NCI-H146 treated with DMSO at 0.1 percent for 48 hours (cell line): Measurements from ENCODE around the gene AFF3.
A peak's percentile ranks its signal among the peaks of the same experiment; 100 is the strongest.

ENCODE experiments used
- DNase-seq: peaks from one replicate; lab custom pipeline; 2025; ENCODE audit not compliant: unreplicated experiment; lab: John Stamatoyannopoulos, UW

Gene AFF3

DNA sequence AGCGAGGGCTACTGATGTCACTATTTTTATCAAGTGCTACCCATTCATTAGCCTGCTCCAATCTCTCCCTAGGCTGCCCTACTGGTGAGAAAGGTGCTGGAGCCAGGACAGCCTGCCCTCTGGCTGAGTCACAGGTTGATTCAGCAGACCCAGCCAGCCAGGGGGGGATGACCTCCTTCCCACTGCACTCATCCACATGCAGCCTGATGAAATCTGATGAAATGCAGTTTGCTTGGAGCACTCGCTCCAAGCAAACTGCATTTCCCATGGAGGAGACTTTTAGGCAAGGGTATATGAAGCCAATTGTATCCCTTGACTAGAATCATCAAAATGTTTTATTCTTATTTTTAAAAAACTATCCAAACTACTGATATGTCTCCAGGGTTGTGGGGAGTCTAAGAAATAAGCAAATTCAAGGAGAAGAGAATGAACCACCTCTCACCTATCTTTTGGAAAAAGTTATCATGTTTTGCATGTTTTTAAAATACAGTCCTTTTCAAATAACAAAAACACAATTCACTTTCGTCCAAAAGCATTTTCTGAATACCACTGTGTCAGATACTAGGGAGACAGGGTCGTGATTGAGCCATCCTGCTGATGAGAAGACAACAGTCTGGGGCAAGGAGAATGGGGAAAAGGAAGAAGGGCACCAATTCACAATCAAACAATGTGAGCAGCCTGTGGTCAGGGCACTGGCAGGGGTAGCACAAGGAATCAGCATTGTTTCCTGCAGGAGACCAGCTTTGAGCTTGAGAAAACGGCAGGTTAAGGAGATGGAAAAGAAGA, 128.3 kb downstream of the AFF3 start:
- DNase-seq: no peak

DNA sequence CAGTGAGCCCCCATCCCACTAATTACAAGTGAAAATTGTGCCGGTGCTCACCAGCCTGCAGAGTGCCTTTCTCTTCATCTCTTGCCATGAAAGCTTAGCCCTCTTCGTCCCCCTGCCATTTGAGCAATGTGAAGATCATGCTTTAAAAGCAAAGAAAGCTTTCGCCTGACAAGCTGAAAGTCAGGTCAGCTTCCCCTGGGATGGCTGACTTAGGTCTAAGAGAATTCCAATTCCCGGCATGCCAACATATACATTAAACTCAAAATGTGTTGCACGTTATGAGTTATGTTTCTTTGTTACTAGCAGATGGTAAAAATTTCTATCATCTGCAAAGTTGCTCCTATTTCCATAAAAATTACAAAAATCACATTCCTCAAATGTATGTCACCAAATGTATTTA, 129.8 kb downstream of the AFF3 start:
- DNase-seq: no peak

DNA sequence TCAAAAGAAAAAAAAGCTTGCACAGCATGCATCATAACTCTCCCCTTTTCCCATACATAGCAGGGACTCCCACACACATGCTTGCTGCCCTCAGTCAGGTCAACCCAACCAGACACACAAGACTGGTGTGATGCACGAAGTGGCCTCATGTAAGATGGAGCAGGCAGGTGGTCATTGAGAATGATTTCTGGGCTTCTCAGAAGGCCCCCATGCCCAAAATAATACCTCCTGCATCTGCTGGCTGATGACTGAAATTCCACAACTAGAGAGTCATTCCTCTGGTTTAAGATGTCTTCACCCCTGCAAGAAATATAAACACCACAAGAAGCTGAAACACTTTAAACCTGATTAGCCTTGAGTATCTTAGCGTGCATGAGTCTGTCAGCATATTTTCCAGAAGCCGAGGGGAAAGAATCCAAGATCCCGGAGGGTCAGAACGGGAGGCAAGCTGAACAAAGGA, 131.1 kb downstream of the AFF3 start:
- DNase-seq: no peak

DNA sequence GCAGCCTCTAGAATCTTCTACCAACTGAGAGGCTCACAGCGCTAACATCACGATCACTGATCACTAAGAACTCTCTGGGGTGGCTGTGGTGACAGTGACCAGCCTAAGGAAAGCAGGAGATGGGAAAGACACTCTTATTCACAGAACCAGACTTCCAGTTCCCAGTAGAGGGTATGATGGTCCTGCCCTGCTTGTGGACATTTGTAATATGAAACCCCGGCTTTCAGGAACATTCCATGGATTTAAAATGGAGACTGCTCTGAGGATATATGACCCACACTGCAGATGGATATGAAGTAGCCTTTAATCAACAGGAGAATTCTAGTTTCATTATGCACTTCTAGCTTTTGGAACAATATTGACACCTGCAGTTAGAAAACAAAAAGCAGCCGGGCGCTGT, 131.8 kb downstream of the AFF3 start:
- DNase-seq: no peak

DNA sequence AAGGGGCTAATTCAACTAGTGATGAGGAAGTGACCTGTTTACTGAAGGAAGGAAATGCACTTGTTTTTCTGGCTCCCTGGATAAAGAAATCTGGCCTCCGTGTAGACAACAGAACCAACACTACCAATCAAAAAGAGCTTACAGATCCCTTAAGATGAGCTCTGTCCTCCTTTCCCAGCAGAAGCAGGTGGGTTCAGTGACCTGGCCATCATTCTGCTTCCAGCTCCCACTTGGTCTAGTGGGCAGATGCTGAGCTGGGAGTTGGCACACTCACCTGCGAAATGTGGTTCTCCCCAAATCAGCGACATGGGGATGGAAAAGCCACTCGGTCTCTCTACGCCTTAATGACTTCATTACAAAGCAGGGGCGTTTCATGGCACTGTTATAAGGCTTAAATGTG, 132.6 kb downstream of the AFF3 start:
- DNase-seq: no peak

DNA sequence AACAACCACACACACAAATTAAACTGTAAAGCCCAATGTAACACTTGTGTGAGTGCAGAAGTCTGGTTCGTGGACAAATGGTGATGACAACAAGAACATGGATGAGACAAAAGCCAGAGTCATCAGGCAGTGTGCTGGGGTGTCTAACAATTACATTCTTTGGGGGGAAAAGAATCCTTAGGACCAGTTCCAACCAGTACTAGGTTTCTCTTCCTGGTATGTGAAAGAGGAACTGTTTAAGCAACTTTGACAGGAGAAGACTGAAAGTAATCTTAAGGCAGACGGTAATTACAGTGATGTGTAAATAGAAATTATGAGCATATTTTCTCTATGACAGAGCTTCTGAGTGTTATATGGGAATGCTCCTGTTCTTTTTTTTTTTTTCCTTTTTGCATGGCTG, 133.4 kb downstream of the AFF3 start:
- DNase-seq: no peak

DNA sequence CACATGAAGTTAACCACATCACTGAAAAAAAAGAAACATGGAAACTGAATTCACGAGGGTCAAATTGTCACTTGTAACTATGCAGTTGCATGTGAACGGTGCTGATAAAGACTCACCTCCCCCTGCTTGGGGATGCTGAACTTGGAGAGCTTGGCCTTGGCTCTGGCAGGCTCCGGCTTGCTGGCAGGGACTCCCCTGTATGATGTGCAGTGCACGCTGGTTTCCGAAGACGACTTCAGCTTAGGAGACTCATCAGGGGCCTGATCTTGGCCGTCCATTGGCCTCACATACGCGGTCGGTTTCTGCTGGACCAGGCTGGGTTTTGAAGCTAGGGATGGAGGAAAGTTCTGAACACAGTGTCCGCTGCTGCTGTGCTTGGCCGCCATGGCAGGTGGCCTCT, 135.9 kb downstream of the AFF3 start:
- DNase-seq: no peak

DNA sequence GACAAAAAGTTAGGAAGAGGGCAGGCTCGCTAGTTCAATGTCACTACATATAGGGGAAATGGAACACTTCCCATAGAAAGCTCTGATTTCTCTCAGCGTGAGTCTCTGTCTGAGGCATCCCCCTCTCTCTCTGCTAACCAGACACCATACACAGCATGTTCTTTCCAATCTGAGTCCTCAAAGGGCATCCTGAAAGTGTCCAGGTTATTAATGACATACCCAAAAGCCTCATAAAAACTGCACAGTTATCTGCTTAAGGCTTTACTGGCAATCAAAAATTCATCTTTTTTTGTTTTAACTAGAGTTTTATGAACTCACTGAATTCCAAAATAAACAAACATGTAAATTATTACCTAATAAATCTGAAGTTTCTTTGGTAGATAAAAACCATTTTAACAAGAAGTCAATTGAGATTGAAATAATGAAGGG, 137.4 kb downstream of the AFF3 start:
- no peak for DNase-seq

DNA sequence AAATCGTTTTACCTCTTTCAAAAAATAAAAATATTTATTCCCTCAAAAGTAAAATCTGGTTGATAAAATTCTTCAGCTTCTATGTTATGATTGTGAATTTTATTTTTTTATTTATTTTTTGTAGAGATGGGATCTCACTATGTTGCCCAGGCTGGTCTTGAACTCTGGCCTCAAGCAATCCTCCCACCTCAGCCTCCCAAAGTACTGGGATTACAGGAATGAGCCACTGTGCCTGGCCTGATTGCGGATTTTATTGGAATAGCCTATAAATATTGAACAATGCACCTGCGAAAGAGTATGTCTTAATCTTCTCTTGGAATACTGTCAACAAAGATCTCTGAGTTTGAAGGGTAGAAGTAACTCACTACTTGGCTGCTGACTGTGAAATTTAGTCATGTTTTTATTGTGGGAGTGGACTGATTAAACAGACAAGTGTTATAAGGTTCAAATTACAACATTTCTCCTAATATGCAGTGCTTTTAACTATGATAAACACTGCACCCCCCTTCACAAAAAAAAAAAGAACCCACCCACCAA, 138.0 kb downstream of the AFF3 start:
- DNase-seq: no peak

DNA sequence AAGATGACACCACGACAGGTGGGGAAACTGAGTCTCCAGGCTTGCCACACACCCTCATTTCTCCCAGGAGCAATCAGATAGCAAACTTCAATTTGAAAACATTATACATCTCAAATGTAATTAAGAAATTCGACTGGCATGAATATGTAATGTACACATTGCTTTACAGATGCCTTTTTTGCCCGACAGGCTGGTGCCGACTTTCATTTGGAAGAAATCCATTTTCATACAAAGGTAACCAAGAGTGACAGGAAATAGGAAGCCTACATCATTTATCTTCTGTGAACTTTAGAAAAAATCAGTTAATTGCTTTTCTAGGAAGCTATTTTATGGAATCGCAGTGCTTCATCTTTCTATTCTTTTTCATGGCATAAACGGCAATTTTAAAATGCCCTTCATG, 140.3 kb downstream of the AFF3 start:
- no peak for DNase-seq

DNA sequence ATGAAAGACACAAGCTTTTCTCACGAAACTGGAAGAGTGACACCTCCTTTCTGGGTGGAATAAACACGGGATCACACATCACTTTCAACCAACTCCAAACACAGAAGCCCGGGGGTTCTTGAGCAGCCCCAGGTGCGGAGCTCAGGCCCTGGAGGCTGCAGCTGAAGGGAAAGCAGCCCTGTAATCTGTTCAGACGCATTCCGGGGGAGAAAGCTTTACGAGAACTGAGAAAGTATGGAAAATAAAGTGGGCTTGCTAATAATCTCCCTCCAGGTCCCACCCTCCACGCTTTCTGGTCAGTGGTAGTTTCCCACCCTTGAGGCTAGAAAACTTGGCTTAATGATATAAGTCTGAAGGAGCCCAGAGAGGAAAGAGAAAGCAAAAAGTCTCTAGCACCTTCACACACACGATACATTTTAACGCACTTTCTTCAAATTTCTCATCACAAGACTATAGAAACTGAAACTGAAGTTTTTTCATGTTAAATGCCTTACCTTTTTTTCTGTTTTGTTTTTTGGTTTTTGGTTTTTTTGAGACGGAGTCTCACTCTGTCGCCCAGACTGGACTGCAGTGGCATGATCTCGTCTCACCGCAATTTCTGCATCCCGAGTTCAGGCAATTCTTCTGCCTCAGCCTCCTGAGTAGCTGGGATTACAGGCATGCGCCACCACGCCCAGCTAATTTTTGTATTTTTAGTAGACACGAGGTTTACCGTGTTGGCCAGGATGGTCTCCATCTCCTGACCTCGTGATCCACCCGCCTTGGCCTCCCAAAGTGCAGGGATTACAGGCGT, 141.3 kb downstream of the AFF3 start:
- no peak for DNase-seq

DNA sequence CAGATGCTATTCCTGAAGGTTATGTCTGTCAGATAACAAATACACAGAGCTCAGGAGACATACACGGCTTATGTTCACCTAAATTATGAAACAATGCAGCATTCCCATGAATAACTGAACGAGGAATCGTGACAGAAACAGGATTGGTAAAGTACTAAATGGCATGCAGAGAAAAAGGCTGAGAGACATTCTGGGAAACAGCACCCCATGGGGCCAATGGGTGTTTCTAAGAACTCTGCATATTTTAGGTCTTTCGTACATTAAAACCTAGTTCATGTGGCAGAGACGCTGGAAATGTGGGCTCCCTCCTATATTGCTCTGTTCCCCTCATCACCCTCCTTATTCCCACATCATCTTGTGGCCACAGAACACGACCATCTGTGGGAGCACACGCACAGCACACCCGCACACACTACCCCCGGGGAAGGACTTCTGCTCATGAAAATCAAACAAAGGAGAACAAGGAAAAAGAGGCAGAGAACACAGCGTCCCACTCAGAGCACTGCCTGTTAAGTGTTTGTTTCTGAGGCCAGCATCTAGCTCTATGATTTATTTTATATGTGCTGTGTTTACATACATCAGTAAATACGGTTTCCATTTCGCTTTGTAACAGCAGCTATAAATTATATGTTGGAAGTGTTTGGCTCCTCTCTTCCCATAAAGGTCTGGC, 143.6 kb downstream of the AFF3 start:
- DNase-seq: no peak

DNA sequence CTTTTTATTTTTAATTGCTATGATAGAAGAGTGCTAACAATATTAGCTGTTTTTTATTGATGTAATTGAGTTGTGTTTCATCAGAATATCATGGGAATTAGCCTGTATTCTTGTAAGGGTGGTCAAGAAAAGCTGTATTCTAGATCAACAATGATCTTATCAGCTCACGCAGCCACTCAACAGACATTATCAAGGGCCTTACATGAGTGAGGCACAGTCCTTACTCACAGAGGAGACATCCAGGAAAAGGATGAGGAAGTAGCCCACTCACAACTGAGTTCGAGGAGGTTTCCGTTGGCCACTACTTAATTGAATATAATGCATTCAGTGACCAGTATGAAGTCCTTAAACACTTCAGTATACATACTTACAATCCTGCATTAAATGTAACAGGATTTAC, 152.5 kb downstream of the AFF3 start:
- DNase-seq: no peak

DNA sequence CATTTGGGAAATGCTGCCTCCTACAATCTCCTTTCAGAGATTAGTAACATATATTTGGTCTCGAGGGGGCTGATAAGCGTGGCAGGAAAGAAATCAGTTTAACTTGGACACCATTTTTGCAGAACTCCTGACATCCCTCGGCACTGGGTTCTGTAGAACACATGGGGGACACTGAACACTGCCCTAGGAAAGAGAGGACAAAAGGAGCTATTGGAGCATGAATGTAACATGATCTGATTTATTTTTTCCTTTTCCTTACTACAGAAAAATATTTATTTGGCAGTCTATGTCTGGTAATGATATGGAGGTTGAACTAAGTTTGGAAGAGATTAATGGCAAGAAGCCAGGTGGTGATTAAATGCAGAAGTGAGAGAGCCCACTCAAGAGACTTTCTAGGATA, 153.8 kb downstream of the AFF3 start:
- no peak for DNase-seq

DNA sequence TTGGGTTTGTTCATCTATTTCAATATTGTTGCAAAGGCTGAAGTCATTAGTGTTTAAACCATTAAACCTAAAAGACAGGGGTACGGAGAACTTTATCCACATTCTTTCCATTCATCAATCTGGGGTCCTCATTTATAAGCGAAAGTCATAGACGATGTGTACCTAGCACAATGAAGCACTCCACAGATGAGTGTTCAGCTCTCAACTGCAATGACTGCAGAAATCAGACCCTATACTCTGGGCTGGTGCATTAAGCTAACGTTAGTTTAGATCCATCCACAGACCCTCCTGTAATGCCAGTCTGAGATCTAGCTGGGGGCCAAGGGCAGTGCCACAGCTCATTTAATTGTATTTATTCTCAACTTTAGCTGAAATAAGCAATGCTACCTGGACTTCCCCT, 155.2 kb downstream of the AFF3 start:
- DNase-seq: no peak

DNA sequence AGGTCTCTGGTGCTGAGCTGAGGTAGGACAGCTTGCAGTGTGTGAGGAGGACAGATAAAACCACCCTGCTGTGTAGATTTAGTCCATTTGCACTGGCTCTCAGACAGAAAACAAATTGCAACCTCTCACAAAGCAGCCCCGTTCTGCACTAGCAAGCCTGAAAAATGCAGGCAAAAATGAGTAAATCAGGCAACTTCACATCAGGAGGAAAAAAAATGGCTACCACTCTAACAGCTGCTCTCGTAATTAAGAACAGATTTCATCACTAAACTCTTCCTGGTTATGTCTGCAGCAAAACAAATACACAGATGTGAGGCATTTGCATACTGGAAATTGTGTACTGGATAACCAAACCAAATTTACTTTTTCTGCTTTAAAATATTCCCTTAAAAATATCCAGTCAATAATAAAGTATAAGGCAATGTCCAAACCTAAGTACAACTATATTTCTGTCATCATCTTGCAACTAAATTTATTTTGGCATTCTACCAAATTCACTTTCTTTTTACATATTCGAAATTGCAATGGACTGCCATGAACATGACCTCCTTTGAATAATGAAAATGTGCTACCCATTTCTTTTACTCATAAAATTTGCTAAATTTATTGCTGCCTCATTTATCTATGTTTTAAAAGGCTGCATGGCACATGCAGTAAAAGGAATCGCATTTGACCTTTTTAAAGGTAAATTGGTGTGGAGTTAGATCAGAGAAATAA, 157.4 kb downstream of the AFF3 start:
- peak; percentile 26 for DNase-seq

DNA sequence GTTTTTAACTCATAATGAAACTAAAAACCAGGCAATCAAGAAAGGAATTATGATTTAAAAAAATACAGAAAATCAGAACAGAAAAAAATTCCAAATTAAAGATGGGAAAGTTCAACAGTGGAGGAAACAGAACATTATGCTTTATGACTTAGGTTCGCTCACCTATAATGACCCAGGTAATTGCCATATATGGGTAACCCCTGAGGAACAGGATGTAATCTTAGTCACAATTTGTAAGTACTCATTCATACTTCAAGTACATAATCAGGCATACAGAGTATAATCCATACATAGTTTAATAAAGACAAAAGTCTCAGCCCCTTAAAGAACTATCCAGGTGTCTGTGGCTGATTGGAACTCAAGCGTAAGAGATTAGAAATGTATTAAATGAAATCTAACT, 159.6 kb downstream of the AFF3 start:
- DNase-seq: no peak

DNA sequence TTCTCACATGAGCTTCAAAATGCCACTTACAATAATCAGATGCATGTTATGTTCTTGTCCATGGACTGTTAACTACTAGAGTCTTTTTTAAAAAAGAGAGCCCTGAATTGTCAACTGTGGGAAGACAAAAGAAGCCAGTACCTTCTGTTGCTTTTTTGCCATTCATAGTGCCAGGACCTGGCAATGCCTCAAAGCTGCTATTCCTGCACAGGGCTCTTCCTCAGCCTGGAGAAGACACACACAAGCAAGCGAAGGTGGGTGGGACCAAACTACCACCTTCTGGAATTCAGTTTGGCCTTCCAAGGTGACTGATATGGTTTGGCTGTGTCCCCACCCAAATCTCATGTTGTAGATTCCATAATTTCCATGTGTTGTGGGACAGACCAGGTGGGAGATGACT, 160.6 kb downstream of the AFF3 start:
- no peak for DNase-seq

DNA sequence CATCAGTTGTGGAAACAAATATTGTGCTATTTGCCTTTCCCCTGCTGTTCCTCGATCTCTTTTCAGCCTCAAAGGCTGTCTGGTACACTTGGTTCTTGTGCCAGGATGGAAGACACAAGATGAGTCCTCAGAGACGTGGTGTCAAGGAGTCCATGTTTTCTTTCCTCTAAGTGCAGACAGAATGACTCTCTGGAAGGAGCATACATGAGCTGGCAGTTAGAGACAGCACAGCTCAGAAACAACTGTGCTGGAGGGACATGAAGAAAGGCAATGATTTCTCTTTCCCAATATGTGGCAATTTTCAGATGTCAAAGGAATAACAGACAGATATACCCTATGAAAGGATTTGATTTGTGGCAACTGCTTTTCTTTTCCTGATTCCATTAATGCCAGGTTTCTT, 162.2 kb downstream of the AFF3 start:
- DNase-seq: no peak

DNA sequence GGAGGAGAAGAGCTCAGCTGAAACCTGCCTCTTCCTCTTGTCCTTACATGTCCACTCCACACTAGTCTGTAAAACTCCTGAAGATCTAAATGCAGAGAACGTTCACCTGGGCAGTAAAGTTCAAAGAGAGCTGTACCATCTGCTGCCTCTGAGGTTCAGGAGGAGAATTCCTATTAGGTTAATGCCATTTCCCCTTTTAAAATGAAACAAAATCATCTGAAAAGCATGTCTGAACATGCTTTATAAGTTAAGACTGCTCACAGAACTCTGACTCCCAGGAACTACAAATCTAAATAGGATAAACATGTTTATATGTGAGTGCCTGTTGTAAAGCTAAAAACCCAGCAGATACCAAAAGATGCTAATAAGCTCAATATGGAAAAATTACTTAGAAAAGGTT, 164.4 kb downstream of the AFF3 start:
- no peak for DNase-seq

DNA sequence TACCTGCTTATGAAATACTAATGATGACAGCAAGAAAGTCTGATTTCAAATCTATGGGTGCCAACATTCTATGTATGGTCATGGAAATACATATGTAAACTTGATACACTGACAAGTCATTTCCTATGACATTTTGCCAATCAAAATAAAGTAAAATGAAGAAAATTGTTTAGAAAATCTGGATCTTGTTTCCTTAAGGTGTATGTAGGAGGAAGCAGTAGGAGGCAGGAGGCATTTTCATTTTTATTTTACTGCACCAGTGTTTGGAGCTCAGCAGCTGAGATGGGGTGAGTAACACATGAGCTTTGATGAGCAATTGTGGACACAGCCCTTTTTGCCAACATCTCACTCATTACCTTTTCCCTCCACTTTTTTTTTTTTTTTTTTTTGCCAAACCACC, 167.0 kb downstream of the AFF3 start:
- no peak for DNase-seq
